ENCODE results near the gene ADGRD1. TPM values are rescaled to one million over a fixed set of nuclear protein-coding genes. Genes with fewer than 3 reads are reported as not detected.

The ADGRD1 gene
- total RNA-seq, 1 donor from 2014 or later: 0.26 TPM

GRCh38 chr12:131021154-131021541 lies 67.4 kb downstream of the ADGRD1 start:
- no peak for DNase-seq (ENCODE audit: low read depth in 2 of 2)

- no peak for DNase-seq (ENCODE audit: low read depth in 2 of 2)
Observed at GRCh38 chr12:131024026-131024425, 70.3 kb downstream of the ADGRD1 start.

- no peak for DNase-seq (ENCODE audit: low read depth in 2 of 2)
Observed at GRCh38 chr12:131024721-131025120, 71.0 kb downstream of the ADGRD1 start.

GRCh38 chr12:131025234-131025633 lies 71.5 kb downstream of the ADGRD1 start:
- no peak for DNase-seq (ENCODE audit: low read depth in 2 of 2)

- DNase-seq (ENCODE audit: low read depth in 2 of 2): no peak
Observed at GRCh38 chr12:131025939-131026702, 72.4 kb downstream of the ADGRD1 start.

- no peak for DNase-seq (ENCODE audit: low read depth in 2 of 2)
Observed at GRCh38 chr12:131026754-131027153, 73.0 kb downstream of the ADGRD1 start.

- no peak for DNase-seq (ENCODE audit: low read depth in 2 of 2)
Observed at GRCh38 chr12:131027264-131027663, 73.6 kb downstream of the ADGRD1 start.

- DNase-seq (ENCODE audit: low read depth in 2 of 2): no peak
Observed at GRCh38 chr12:131027876-131028586, 74.3 kb downstream of the ADGRD1 start.

- no peak for DNase-seq (ENCODE audit: low read depth in 2 of 2)
Observed at GRCh38 chr12:131028587-131029338, 75.1 kb downstream of the ADGRD1 start.

GRCh38 chr12:131030472-131031328 lies 77.0 kb downstream of the ADGRD1 start:
- no peak for DNase-seq (ENCODE audit: low read depth in 2 of 2)

GRCh38 chr12:131032082-131032750 lies 78.5 kb downstream of the ADGRD1 start:
- no peak for DNase-seq (ENCODE audit: low read depth in 2 of 2)

GRCh38 chr12:131033486-131033885 lies 79.8 kb downstream of the ADGRD1 start:
- DNase-seq (ENCODE audit: low read depth in 2 of 2): no peak

- no peak for DNase-seq (ENCODE audit: low read depth in 2 of 2)
Observed at GRCh38 chr12:131033886-131034482, 80.3 kb downstream of the ADGRD1 start.

GRCh38 chr12:131034631-131035244 lies 81.0 kb downstream of the ADGRD1 start:
- no peak for DNase-seq (ENCODE audit: low read depth in 2 of 2)

GRCh38 chr12:131035245-131035681 lies 81.6 kb downstream of the ADGRD1 start:
- DNase-seq (ENCODE audit: low read depth in 2 of 2): no peak

GRCh38 chr12:131038159-131038558 lies 84.5 kb downstream of the ADGRD1 start:
- DNase-seq (ENCODE audit: low read depth in 2 of 2): no peak

GRCh38 chr12:131038961-131039950 lies 85.5 kb downstream of the ADGRD1 start:
- no peak for DNase-seq (ENCODE audit: low read depth in 2 of 2)

- DNase-seq (ENCODE audit: low read depth in 2 of 2): no peak
Observed at GRCh38 chr12:131040491-131040890, 86.8 kb downstream of the ADGRD1 start.
